Esophagus muscularis mucosa (tissue), 3 donors: ENCODE data around the gene SMIM43.

Source experiments
- POLR2A ChIP-seq: fragments of 450-650 bp; IDR thresholded peaks from one replicate; pipeline ENCODE4 v1.6.1; 2017; ENCODE audit warnings: antibody characterized with exemption, moderate library complexity, mild to moderate bottlenecking, low read depth
- TF ChIP-seq, protein P1 (sequence below), 3 experiments: fragments of 200-600 bp in 2 of 3; fragments of 450-650 bp in 1 of 3; sonication (generic) in 2 of 3; IDR thresholded peaks; one replicate each; pipeline ENCODE4 v1.5.1; 2017 to 2019; ENCODE audit warnings: antibody characterized with exemption in 3 of 3, mild to moderate bottlenecking in 2 of 3, moderate library complexity in 1 of 3

DNA sequence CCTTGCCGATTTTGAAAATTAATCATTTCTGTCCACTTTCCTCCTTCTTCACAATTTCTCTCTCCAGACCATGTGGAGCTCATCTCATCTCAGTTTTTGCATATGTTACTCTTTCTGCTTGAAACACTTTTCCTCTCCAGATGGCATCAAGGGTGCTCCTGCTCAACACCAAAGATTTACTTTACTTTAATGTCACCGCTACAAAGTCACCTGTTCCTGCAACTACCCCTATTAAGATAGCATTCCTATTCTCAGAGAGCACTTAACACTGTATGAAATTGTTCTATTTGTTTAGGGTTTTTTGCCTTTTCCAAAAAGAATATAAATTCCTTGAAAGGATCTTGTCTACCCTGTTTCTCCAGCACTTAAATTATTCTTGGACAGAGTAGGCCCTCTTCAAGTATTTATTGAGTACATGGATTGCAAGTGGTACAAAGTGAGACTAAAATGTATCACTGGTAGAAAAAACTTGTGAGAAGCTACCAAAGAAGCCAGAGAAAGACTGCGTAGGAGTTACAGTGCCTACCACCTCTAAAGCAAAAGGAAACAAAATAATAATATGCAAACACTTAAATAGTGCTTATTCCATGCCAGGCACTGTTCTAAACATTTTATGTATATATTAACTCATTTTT is 35.0 kb upstream of the SMIM43 start:
- TF ChIP-seq POLR2A = no peak
- TF ChIP-seq, protein P1, sequence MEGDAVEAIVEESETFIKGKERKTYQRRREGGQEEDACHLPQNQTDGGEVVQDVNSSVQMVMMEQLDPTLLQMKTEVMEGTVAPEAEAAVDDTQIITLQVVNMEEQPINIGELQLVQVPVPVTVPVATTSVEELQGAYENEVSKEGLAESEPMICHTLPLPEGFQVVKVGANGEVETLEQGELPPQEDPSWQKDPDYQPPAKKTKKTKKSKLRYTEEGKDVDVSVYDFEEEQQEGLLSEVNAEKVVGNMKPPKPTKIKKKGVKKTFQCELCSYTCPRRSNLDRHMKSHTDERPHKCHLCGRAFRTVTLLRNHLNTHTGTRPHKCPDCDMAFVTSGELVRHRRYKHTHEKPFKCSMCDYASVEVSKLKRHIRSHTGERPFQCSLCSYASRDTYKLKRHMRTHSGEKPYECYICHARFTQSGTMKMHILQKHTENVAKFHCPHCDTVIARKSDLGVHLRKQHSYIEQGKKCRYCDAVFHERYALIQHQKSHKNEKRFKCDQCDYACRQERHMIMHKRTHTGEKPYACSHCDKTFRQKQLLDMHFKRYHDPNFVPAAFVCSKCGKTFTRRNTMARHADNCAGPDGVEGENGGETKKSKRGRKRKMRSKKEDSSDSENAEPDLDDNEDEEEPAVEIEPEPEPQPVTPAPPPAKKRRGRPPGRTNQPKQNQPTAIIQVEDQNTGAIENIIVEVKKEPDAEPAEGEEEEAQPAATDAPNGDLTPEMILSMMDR (IDR thresholded peaks at IDR 0.05) = no peak
